Fibroblast of lung (primary cell): ENCODE measurements around the gene IREB2. TPM values are rescaled to one million over a fixed set of nuclear protein-coding genes. Genes with fewer than 3 reads are reported as not detected.
A peak's percentile ranks its signal among the peaks of the same experiment; 100 is the strongest.

ENCODE experiments used
- DNase-seq, 2 donors: peaks; one replicate each; pipeline versions ENCODE4 v3.0.0 to v3.0.0-alpha.2; 2010; ENCODE audit warnings: low read depth in 2 of 2
- H2AFZ ChIP-seq: 2 replicates; pipeline ENCODE4 v1.5.1; 2012; ENCODE audit warnings: low read length, control low read depth, inconsistent platforms
- H3K27ac ChIP-seq: 2 replicates; pipeline ENCODE4 v1.5.1; 2011; ENCODE audit warnings: low read length, control low read depth; ENCODE audit not compliant: insufficient read depth
- H3K27me3 ChIP-seq: 2 replicates; pipeline ENCODE4 v1.5.1; 2011; ENCODE audit warnings: mild to moderate bottlenecking, low read length; ENCODE audit not compliant: control insufficient read depth, insufficient read depth
- H3K36me3 ChIP-seq: 2 replicates; pipeline ENCODE4 v1.5.1; 2011; ENCODE audit warnings: low read length; ENCODE audit not compliant: control insufficient read depth, insufficient read depth
- H3K4me1 ChIP-seq: 2 replicates; pipeline ENCODE4 v1.5.1; 2011; ENCODE audit warnings: low read length; ENCODE audit not compliant: control insufficient read depth, insufficient read depth; ENCODE audit errors: extremely low read depth
- H3K4me2 ChIP-seq: 2 replicates; pipeline ENCODE4 v1.5.1; 2011; ENCODE audit warnings: low read length, control low read depth; ENCODE audit not compliant: insufficient read depth; ENCODE audit errors: extremely low read depth
- H3K4me3 ChIP-seq, 4 experiments: fragments of 200-600 bp in 1 of 4; sonication (generic) in 1 of 4; replicated peaks in 1 of 4; 2 replicates each; pipeline ENCODE4 v1.5.1; 2011 to 2016; ENCODE audit warnings: low read length in 4 of 4, low read depth in 3 of 4, mild to moderate bottlenecking in 3 of 4, control low read depth in 2 of 4, inconsistent platforms in 1 of 4, mixed read lengths in 1 of 4; ENCODE audit not compliant: insufficient read depth in 1 of 4; ENCODE audit errors: control extremely low read depth in 1 of 4
- H3K79me2 ChIP-seq: 2 replicates; pipeline ENCODE4 v1.5.1; 2012; ENCODE audit warnings: mild to moderate bottlenecking, low read length, inconsistent platforms; ENCODE audit not compliant: control insufficient read depth, insufficient read depth
- H3K9ac ChIP-seq: 2 replicates; pipeline ENCODE4 v1.5.1; 2011; ENCODE audit warnings: mild to moderate bottlenecking, low read length, control low read depth; ENCODE audit not compliant: insufficient read depth
- H3K9me3 ChIP-seq: 2 replicates; pipeline ENCODE4 v1.5.1; 2012; ENCODE audit warnings: low read depth, low read length; ENCODE audit not compliant: control insufficient read depth, insufficient read depth
- H4K20me1 ChIP-seq: 2 replicates; pipeline ENCODE4 v1.5.1; 2011; ENCODE audit warnings: low read length; ENCODE audit not compliant: control insufficient read depth, insufficient read depth; ENCODE audit errors: extremely low read depth
- CTCF ChIP-seq, 2 donors: IDR thresholded peaks in 1 of 2; conservative IDR thresholded peaks in 1 of 2; 1 replicate in 1 of 2; 2 replicates in 1 of 2; pipeline ENCODE4 v1.5.1; 2011 to 2012; ENCODE audit warnings: low read length in 2 of 2, control low read depth in 1 of 2, inconsistent platforms in 1 of 2, low read depth in 1 of 2, mild to moderate bottlenecking in 1 of 2
- EZH2 ChIP-seq: IDR thresholded peaks from 2 replicates; pipeline ENCODE4 v1.5.1; 2012; ENCODE audit warnings: low read length, control low read depth, mild to moderate bottlenecking; ENCODE audit errors: missing control alignments
- polyA plus RNA-seq, 2 donors: library from polyadenylated mRNA; depleted of rRNA in 1 of 2; stranded (reverse) in 1 of 2; unstranded in 1 of 2; fragments of >200 nt; gene quantifications; 2 replicates each; pipeline ENCODE4 v1.2.1, GENCODE V29; 2011 to 2012; ENCODE audit warnings: missing spikeins in 1 of 2
- total RNA-seq: library from RNA; depleted of rRNA; stranded (reverse); fragments of >200 nt; gene quantifications from 2 replicates; pipeline ENCODE4 v1.2.1, GENCODE V29; 2014

The IREB2 gene
- total and polyA plus RNA-seq, 2 donors (not counting 1 experiment from before 2014, with no cell fraction given), result 20.3 to 30.6 TPM

- TF ChIP-seq CTCF (conservative IDR thresholded peaks at IDR 0.05 in 1 of 2, IDR thresholded peaks at IDR 0.05 in 1 of 2; ENCODE audit: low read depth in 1 of 2, low read length in 2 of 2) (no peak), EZH2 (no peak)
- no peaks in the 10 kb centered on the region for H3K79me2 ChIP-seq
- H3K4me3 ChIP-seq, result no peak overlapping the region
- no peaks in the 10 kb centered on the region for H3K36me3 ChIP-seq
- H3K9ac ChIP-seq, result no peak overlapping the region
- H2AFZ ChIP-seq, result no peak overlapping the region
- H3K9me3 ChIP-seq, result no peaks in the 10 kb centered on the region
- H3K4me1 ChIP-seq, result no peaks in the 10 kb centered on the region
- H3K27me3 ChIP-seq, result peaks cover 13% of the 10 kb centered on the region
- H3K27ac ChIP-seq, result no peak overlapping the region
- H3K4me2 ChIP-seq, result no peak overlapping the region
- H4K20me1 ChIP-seq, result no peaks in the 10 kb centered on the region
- DNase-seq, result no peak
These were observed 41.7 kb upstream of the IREB2 start for GRCh38 chr15:78396186-78396814.

GRCh38 chr15:78396976-78397375, 41.0 kb upstream of the IREB2 start:
- peak in 1 of 2 donors; percentile 59 for DNase-seq

GRCh38 chr15:78397382-78397781, 40.6 kb upstream of the IREB2 start:
- Histone ChIP-seq H3K9me3 (no peaks in the 10 kb centered on the region), H3K4me3 (no peak overlapping the region), H3K27me3 (peaks cover 18% of the 10 kb centered on the region), H3K79me2 (no peaks in the 10 kb centered on the region), H2AFZ (no peak overlapping the region), H3K9ac (no peak overlapping the region), H3K36me3 (no peaks in the 10 kb centered on the region), H3K4me2 (no peak overlapping the region), H3K27ac (no peak overlapping the region), H3K4me1 (no peaks in the 10 kb centered on the region), H4K20me1 (no peaks in the 10 kb centered on the region)
- TF ChIP-seq CTCF (conservative IDR thresholded peaks at IDR 0.05 in 1 of 2, IDR thresholded peaks at IDR 0.05 in 1 of 2; ENCODE audit: low read depth in 1 of 2, low read length in 2 of 2), result no peak
- TF ChIP-seq EZH2, result no peak
- DNase-seq, result no peak

More at GRCh38 chr15:78396976-78397375, 41.0 kb upstream of the IREB2 start:
- Histone ChIP-seq H3K9ac (no peak overlapping the region), H3K27me3 (peaks cover 15% of the 10 kb centered on the region), H3K4me1 (no peaks in the 10 kb centered on the region), H3K36me3 (no peaks in the 10 kb centered on the region), H3K79me2 (no peaks in the 10 kb centered on the region), H3K4me3 (no peak overlapping the region), H3K4me2 (no peak overlapping the region), H3K9me3 (no peaks in the 10 kb centered on the region), H4K20me1 (no peaks in the 10 kb centered on the region), H2AFZ (no peak overlapping the region), H3K27ac (no peak overlapping the region)
- peak; percentile 38 to 46 for TF ChIP-seq CTCF (conservative IDR thresholded peaks at IDR 0.05 in 1 of 2, IDR thresholded peaks at IDR 0.05 in 1 of 2; ENCODE audit: low read depth in 1 of 2, low read length in 2 of 2)
- no peak for TF ChIP-seq EZH2
